ENCODE data around the gene SALL2. TPM values are rescaled to one million over a fixed set of nuclear protein-coding genes. Genes with fewer than 3 reads are reported as not detected.

Gene SALL2
- 0.61 to 1.1 TPM (median 0.87 TPM) in 5 replicates for total RNA-seq (2022; extraction: Qiagen RNA extraction; ENCODE audit: low read depth)

DNA sequence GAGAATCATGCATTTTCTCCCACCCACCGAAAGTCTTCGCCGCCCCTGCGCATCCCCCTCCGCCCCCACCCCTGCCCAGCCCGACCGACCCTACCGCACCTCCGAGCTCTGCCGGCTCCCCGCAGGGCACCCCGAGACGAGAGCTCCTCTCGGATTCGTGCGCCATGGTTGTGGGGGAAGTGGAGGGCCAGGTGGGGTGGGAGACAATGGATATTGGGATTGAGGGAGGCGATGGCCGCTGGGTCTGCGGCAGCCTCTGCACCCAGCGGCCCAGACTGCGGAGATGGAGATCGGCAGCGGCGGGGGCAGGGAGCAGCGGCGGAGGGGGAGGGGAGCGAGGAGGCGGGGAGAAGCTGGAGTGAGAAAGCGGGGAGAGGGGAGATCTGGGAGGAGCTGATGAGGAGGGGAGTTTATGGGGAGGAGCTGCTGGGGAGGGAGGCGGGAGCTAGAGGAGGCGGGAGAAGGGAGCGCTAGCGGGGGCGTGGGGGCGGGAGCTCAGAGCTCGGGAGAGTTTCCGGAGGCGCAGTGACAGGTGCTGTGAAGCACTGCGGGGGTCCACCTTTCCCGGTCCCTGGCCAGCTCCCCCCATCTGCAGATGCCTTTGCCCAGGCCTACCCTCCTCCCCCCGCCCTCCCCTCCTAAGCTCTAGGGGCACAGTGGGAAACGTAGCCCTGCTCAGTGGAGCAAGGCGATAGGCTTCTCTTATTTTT is at the start of gene SALL2:
Gene SALL2, minus strand, starts transcription at position 385 of the 710 bp plus-strand sequence. Its CDS starts 219 bp downstream, at position 166.

DNA sequence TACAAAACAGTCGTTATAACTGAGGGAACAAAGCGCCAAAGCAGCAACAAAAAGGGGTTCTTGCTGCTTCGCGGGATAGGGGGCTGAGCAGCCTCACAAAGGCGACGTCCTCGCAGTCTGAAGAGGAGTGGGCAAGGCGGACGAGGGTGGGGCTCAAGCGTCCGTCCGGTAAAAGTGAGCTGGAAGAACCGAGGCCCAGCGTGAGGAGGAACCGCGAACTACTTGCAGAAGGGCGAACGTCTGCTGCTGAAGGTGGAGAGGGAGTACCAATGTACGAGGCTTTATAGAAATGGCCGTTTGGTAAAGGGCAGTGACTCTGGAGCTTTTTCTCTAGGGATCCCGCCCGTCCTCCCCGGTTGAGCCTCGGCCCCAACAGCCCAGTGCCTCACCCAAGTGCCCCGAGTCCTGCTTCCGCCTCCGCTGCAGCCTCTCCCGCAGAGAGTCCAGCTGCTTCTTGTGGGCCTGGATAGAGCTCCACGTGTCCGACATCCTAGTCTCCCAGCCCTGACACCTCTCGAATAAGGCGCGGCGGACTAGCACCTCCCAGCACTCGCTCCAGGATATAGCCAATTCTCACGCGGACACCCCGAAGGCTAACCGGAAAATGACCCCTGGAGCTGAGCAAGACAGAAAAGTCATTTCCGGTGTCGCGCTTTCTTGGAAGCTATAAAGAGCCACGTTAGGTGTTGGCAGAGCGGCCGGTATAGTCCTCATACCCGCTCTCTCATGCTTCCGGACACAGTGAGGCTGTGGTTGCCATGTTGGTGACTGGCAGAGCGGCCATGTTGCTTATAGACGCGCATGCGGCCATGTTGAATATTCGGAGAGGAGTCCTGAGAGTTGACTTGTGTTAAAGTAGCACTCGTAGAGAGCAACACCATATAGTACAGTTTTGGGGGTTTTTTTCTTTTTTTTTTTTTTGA is 15.2 kb downstream of the SALL2 start, which contains the start of gene METTL3:
Gene METTL3, minus strand, starts transcription at position 606 of the 923 bp plus-strand sequence. Its CDS starts 117 bp downstream, at position 489.

DNA sequence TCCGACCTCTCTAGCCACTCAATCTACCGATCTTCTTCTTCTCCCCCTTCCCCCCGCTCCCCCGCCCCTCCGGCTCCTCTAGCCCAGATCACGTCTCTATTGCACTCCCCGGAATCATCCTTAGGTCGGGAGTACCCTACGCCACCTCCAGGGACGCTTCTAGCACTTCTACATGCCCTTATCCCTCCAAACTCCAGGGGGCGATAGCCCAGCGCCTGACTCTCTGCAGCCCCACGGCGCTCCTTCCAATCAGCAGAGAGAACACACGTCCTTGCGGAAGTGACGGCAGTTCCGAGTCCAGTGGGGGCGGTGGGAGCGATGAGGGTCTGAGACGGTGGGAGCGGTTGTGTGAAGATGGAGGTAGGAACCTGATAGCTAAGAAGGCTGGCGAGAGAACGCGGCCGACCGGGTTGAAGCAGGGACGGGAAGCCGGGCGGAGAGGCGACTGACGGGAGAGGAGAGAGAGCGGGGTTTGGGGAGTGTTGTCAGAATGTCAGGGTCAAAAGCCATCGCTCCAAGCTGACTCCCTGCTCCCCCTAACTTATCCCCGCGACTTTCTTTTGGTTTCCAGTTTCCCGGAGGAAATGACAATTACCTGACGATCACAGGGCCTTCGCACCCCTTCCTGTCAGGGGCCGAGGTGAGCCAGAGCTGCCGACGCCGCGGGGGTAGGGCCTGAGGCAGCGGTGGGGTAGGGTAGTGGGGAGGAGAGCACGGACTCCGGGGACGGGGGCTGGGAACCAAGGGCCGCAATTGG is 49.0 kb downstream of the SALL2 start, which contains the start of the genes RAB2B and TOX4:
Gene RAB2B, minus strand, starts transcription at position 35 of the 757 bp plus-strand sequence. CDS start 87 bp downstream, outside the sequence.
Gene TOX4, plus strand, starts transcription at position 271 of the 757 bp plus-strand sequence. Its CDS starts 84 bp downstream, at position 355.

Other genes starting within 250 kb of the SALL2 start
- gene RPGRIP1, start 246.3 kb downstream of the SALL2 start, total RNA-seq (2022; extraction: Qiagen RNA extraction; ENCODE audit: low read depth), result 0.16 to 0.74 TPM (median 0.37 TPM) in 4 of 5 replicates, not detected in the other
- gene SUPT16H, start 142.3 kb downstream of the SALL2 start, total RNA-seq (2022; extraction: Qiagen RNA extraction; ENCODE audit: low read depth), result 99.3 to 122 TPM (median 100 TPM) in 5 replicates
- gene CHD8, start 70.2 kb downstream of the SALL2 start, total RNA-seq (2022; extraction: Qiagen RNA extraction; ENCODE audit: low read depth), result 38.8 to 42.2 TPM (median 41.1 TPM) in 5 replicates
- 9.2 to 14.2 TPM (median 12.8 TPM) in 5 replicates for gene RAB2B, start 49.4 kb downstream of the SALL2 start, total RNA-seq (2022; extraction: Qiagen RNA extraction; ENCODE audit: low read depth)
- gene TOX4, start 49.2 kb downstream of the SALL2 start, total RNA-seq (2022; extraction: Qiagen RNA extraction; ENCODE audit: low read depth), result 44.5 to 71.9 TPM (median 67.1 TPM) in 5 replicates
- gene METTL3, start 15.0 kb downstream of the SALL2 start, total RNA-seq (2022; extraction: Qiagen RNA extraction; ENCODE audit: low read depth), result 37.8 to 53.9 TPM (median 51.8 TPM) in 5 replicates
- gene OR10G3, start 53.7 kb upstream of the SALL2 start, total RNA-seq (2022; extraction: Qiagen RNA extraction; ENCODE audit: low read depth), result not detected in 5 replicates
- gene OR10G2, start 108.6 kb upstream of the SALL2 start, total RNA-seq (2022; extraction: Qiagen RNA extraction; ENCODE audit: low read depth), result not detected in 5 replicates
- not detected in 5 replicates for gene OR4E2, start 127.5 kb upstream of the SALL2 start, total RNA-seq (2022; extraction: Qiagen RNA extraction; ENCODE audit: low read depth)
- not detected in 5 replicates for gene OR4E1, start 147.5 kb upstream of the SALL2 start, total RNA-seq (2022; extraction: Qiagen RNA extraction; ENCODE audit: low read depth)

Data from A549 treated with ZK216348 at 1 μM for 4 hours (cell line).